ENCODE results near the gene DSE.

- TF ChIP-seq CTCF (IDR thresholded peaks at IDR 0.05) (no peak), POLR2A (IDR thresholded peaks at IDR 0.05) (no peak)
Measured at GRCh38 chr6:116393430-116393829, 22.7 kb downstream of the DSE start.
